ENCODE measurements around the gene LY6G6D. TPM values are rescaled to one million over a fixed set of nuclear protein-coding genes. Genes with fewer than 3 reads are reported as not detected.

The LY6G6D gene
- total and polyA plus RNA-seq, 2 of the 13 experiments (the other 11 are each of a cell fraction or from before 2014, with no cell fraction given) = not detected

- TF ChIP-seq TCF7 (IDR thresholded peaks at IDR 0.05; ENCODE audit: low read depth) = peak; percentile 5; the same call in 1 of the 2 replicates
- no peak for TF ChIP-seq CCDC6 (CRISPR knock-in tag; IDR thresholded peaks at IDR 0.05)
- TF ChIP-seq PHF20 (CRISPR knock-in tag; IDR thresholded peaks at IDR 0.05) = no peak
- TF ChIP-seq MIER2 (CRISPR knock-in tag; IDR thresholded peaks at IDR 0.05) = no peak; the same call in 1 of the 2 replicates
- no peak for TF ChIP-seq ZNF850 (CRISPR knock-in tag; conservative IDR thresholded peaks at IDR 0.05)
- peak; percentile 52; the same call in 1 of the 2 replicates for TF ChIP-seq SMAD9 (CRISPR knock-in tag; IDR thresholded peaks at IDR 0.05)
- TF ChIP-seq HNRNPL (IDR thresholded peaks at IDR 0.05; ENCODE audit: low read depth, low read length) = no peak
- TF ChIP-seq FOXP1 (IDR thresholded peaks at IDR 0.05) = no peak
- TF ChIP-seq FOXP1 (CRISPR knock-in tag; IDR thresholded peaks at IDR 0.05) = no peak
- TF ChIP-seq ZNF253 (CRISPR knock-in tag; IDR thresholded peaks at IDR 0.05; ENCODE audit: borderline replicate concordance) = no peak
- TF ChIP-seq MIER3 (CRISPR knock-in tag; IDR thresholded peaks at IDR 0.05; ENCODE audit: borderline replicate concordance) = peak; percentile 81
- TF ChIP-seq PITX1 (CRISPR knock-in tag; IDR thresholded peaks at IDR 0.05) = peak; percentile 43; the same call in 1 of the 2 replicates
- TF ChIP-seq ZNF142 (CRISPR knock-in tag; IDR thresholded peaks at IDR 0.05) = peak; percentile 77
- TF ChIP-seq DZIP1 (CRISPR knock-in tag; IDR thresholded peaks at IDR 0.05) = no peak
- no peak for TF ChIP-seq DDIT3 (CRISPR knock-in tag; IDR thresholded peaks at IDR 0.05)
- peak; percentile 57; the same call in 1 of the 2 replicates for TF ChIP-seq PPARG (CRISPR knock-in tag; conservative IDR thresholded peaks at IDR 0.05)
- TF ChIP-seq NKX3-1 (CRISPR knock-in tag; IDR thresholded peaks at IDR 0.05) = peak; percentile 71; the same call in 1 of the 2 replicates
- TF ChIP-seq ZMYM4 (CRISPR knock-in tag; IDR thresholded peaks at IDR 0.05) = peak; percentile 32; the same call in 1 of the 2 replicates
- TF ChIP-seq ZNF777 (CRISPR knock-in tag; IDR thresholded peaks at IDR 0.05) = peak; percentile 80; the same call in 1 of the 2 replicates
- TF ChIP-seq LRRFIP1 (CRISPR knock-in tag; conservative IDR thresholded peaks at IDR 0.05) = no peak
- no peak for TF ChIP-seq PAX8 (CRISPR knock-in tag; IDR thresholded peaks at IDR 0.05; ENCODE audit: borderline replicate concordance)
Measured at GRCh38 chr6:31729515-31729978, 14.4 kb downstream of the LY6G6D start (continued).

Measured in HepG2 (cell line).